ENCODE results near the gene PHC3. TPM values are rescaled to one million over a fixed set of nuclear protein-coding genes. Genes with fewer than 3 reads are reported as not detected.
A peak's percentile ranks its signal among the peaks of the same experiment; 100 is the strongest.

The PHC3 gene
- total and polyA plus RNA-seq, 2 of the 13 experiments (the other 11 are each of a cell fraction or from before 2014, with no cell fraction given): 24.1 to 49.0 TPM

GRCh38 chr3:170180908-170181885 lies at the start of gene PHC3 (continued):
- TF ChIP-seq, protein P1, sequence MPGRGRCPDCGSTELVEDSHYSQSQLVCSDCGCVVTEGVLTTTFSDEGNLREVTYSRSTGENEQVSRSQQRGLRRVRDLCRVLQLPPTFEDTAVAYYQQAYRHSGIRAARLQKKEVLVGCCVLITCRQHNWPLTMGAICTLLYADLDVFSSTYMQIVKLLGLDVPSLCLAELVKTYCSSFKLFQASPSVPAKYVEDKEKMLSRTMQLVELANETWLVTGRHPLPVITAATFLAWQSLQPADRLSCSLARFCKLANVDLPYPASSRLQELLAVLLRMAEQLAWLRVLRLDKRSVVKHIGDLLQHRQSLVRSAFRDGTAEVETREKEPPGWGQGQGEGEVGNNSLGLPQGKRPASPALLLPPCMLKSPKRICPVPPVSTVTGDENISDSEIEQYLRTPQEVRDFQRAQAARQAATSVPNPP (CRISPR knock-in tag; IDR thresholded peaks at IDR 0.05): no peak
- TF ChIP-seq ZNF318 (CRISPR knock-in tag; IDR thresholded peaks at IDR 0.05) (no peak), HCFC1 (IDR thresholded peaks at IDR 0.05; ENCODE audit: low read depth, low read length) (no peak; the same call in 1 of the 2 replicates), ZNF225 (CRISPR knock-in tag; IDR thresholded peaks at IDR 0.05) (0 out of 2 replicates have a peak, but pooled peaks have one; percentile 22), SNAI1 (CRISPR knock-in tag; IDR thresholded peaks at IDR 0.05; ENCODE audit: borderline replicate concordance) (0 out of 2 replicates have a peak, but pooled peaks have one; percentile 76), THAP9 (CRISPR knock-in tag; IDR thresholded peaks at IDR 0.05; ENCODE audit: borderline replicate concordance) (peak; percentile 68; the same call in 1 of the 2 replicates), ZNF180 (CRISPR knock-in tag; IDR thresholded peaks at IDR 0.05; ENCODE audit: borderline replicate concordance, low read depth) (no peak)
- TF ChIP-seq, protein P2, sequence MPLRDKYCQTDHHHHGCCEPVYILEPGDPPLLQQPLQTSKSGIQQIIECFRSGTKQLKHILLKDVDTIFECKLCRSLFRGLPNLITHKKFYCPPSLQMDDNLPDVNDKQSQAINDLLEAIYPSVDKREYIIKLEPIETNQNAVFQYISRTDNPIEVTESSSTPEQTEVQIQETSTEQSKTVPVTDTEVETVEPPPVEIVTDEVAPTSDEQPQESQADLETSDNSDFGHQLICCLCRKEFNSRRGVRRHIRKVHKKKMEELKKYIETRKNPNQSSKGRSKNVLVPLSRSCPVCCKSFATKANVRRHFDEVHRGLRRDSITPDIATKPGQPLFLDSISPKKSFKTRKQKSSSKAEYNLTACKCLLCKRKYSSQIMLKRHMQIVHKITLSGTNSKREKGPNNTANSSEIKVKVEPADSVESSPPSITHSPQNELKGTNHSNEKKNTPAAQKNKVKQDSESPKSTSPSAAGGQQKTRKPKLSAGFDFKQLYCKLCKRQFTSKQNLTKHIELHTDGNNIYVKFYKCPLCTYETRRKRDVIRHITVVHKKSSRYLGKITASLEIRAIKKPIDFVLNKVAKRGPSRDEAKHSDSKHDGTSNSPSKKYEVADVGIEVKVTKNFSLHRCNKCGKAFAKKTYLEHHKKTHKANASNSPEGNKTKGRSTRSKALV (CRISPR knock-in tag; IDR thresholded peaks at IDR 0.05): peak; percentile 57; the same call in 1 of the 2 replicates
- TF ChIP-seq, protein P3, sequence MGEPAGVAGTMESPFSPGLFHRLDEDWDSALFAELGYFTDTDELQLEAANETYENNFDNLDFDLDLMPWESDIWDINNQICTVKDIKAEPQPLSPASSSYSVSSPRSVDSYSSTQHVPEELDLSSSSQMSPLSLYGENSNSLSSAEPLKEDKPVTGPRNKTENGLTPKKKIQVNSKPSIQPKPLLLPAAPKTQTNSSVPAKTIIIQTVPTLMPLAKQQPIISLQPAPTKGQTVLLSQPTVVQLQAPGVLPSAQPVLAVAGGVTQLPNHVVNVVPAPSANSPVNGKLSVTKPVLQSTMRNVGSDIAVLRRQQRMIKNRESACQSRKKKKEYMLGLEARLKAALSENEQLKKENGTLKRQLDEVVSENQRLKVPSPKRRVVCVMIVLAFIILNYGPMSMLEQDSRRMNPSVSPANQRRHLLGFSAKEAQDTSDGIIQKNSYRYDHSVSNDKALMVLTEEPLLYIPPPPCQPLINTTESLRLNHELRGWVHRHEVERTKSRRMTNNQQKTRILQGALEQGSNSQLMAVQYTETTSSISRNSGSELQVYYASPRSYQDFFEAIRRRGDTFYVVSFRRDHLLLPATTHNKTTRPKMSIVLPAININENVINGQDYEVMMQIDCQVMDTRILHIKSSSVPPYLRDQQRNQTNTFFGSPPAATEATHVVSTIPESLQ (CRISPR knock-in tag; conservative IDR thresholded peaks at IDR 0.05): no peak
